BJ (cell line): ENCODE results near the gene NDRG2. TPM values are rescaled to one million over a fixed set of nuclear protein-coding genes. Genes with fewer than 3 reads are reported as not detected.

Source experiments
- CTCF ChIA-PET: fragments of 350-600 bp; formaldehyde crosslinking; extraction: SDS; loops from one replicate; lab custom pipeline; 2021; ENCODE audit warnings: antibody characterized with exemption, inconsistent platforms; lab: Yijun Ruan, JAX
- POLR2A ChIA-PET: fragments of 300-600 bp; sonication (Branson Sonifier 250); formaldehyde crosslinking; extraction: SDS; loops from one replicate; lab custom pipeline; 2021; ENCODE audit warnings: antibody characterized with exemption; lab: Charles Lee
- DNase-seq: peaks from one replicate; pipeline ENCODE4 v3.0.0-alpha.2; 2011; ENCODE audit warnings: low read depth
- H3K27me3 ChIP-seq: 2 replicates; pipeline ENCODE4 v1.6.0; 2011; ENCODE audit warnings: low read length; ENCODE audit not compliant: control insufficient read depth, insufficient read depth
- H3K36me3 ChIP-seq: 2 replicates; pipeline ENCODE4 v1.5.1; 2011; ENCODE audit warnings: low read length; ENCODE audit not compliant: control insufficient read depth, insufficient read depth
- H3K4me3 ChIP-seq: 2 replicates; pipeline ENCODE4 v1.5.1; 2011; ENCODE audit warnings: low read depth, mild to moderate bottlenecking, control low read depth, low read length
- polyA plus RNA-seq: library from polyadenylated mRNA; depleted of rRNA; stranded (reverse); fragments of >200 nt; gene quantifications from 2 replicates; pipeline ENCODE4 v1.2.3, GENCODE V29; 2011; rRNA removed
- TF ChIP-seq, protein P1 (sequence below): IDR thresholded peaks from 2 replicates; pipeline ENCODE4 v1.5.1; 2011; ENCODE audit warnings: low read depth, mild to moderate bottlenecking, control low read depth, inconsistent platforms, low read length, moderate library complexity; ENCODE audit not compliant: insufficient read depth

NDRG2 gene
- polyA plus RNA-seq, 1 experiment: 1.1 TPM

DNA sequence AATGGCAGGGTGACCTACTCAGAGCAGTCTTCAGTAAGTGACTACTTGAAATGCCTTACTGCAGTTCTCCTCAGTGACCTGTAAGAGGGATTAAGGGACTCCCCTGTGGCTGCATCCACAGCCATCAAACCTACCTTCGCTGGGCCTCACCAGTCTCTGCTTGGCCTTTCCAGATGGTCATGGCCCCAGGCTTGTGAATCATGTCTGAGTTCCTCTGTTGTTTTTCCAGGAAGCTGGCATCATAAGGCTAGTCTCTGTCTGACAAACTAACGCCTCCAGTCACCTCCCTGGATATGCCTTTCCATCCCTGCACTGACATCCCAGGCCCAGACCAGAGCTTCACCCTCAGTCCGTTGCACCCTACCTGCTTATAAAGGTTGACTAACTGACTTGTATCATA is 55.5 kb downstream of the NDRG2 start:
- TF ChIP-seq, protein P1, sequence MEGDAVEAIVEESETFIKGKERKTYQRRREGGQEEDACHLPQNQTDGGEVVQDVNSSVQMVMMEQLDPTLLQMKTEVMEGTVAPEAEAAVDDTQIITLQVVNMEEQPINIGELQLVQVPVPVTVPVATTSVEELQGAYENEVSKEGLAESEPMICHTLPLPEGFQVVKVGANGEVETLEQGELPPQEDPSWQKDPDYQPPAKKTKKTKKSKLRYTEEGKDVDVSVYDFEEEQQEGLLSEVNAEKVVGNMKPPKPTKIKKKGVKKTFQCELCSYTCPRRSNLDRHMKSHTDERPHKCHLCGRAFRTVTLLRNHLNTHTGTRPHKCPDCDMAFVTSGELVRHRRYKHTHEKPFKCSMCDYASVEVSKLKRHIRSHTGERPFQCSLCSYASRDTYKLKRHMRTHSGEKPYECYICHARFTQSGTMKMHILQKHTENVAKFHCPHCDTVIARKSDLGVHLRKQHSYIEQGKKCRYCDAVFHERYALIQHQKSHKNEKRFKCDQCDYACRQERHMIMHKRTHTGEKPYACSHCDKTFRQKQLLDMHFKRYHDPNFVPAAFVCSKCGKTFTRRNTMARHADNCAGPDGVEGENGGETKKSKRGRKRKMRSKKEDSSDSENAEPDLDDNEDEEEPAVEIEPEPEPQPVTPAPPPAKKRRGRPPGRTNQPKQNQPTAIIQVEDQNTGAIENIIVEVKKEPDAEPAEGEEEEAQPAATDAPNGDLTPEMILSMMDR: no peak
- H3K36me3 ChIP-seq: no peaks in the 10 kb centered on the region
- no peak for DNase-seq
- H3K4me3 ChIP-seq: no peak overlapping the region
- H3K27me3 ChIP-seq: peaks cover 7% of the 10 kb centered on the region
- CTCF ChIA-PET: interaction anchor here (4.8 to 5.6 kb wide), 2 partner anchors 9 to 111 kb away, joined by 38 to 53 read pairs; no protein-coding TSS in a partner anchor
- POLR2A ChIA-PET: no interaction called here

Other genes with a start within 250 kb of the NDRG2 start
- gene RNASE6, start 243.8 kb downstream of the NDRG2 start, polyA plus RNA-seq: not detected in 2 replicates
- not detected in 2 replicates for gene RNASE1, start 222.2 kb downstream of the NDRG2 start, polyA plus RNA-seq
- gene RNASE3, start 133.7 kb downstream of the NDRG2 start, polyA plus RNA-seq: not detected in 2 replicates
- gene RNASE2, start 69.6 kb downstream of the NDRG2 start, polyA plus RNA-seq: not detected in 2 replicates
- gene METTL17, start 35.1 kb downstream of the NDRG2 start, polyA plus RNA-seq: 49.8 and 56.2 TPM in 2 replicates
- not detected in 2 replicates for gene SLC39A2, start 25.8 kb downstream of the NDRG2 start, polyA plus RNA-seq
- not detected in 2 replicates for gene TPPP2, start 5.2 kb upstream of the NDRG2 start, polyA plus RNA-seq
- not detected in 2 replicates for gene RNASE13, start 9.7 kb upstream of the NDRG2 start, polyA plus RNA-seq
- not detected in 2 replicates for gene RNASE7, start 17.3 kb upstream of the NDRG2 start, polyA plus RNA-seq
- not detected in 2 replicates for gene RNASE8, start 32.8 kb upstream of the NDRG2 start, polyA plus RNA-seq
- 40.4 and 62.7 TPM in 2 replicates for gene ARHGEF40, start 45.2 kb upstream of the NDRG2 start, polyA plus RNA-seq
- gene ZNF219, start 73.6 kb upstream of the NDRG2 start, polyA plus RNA-seq: 10.5 and 12.2 TPM in 2 replicates
- gene TMEM253, start 76.0 kb upstream of the NDRG2 start, polyA plus RNA-seq: 0.55 and 0.75 TPM in 2 replicates
- not detected in 2 replicates for gene OR5AU1, start 131.0 kb upstream of the NDRG2 start, polyA plus RNA-seq
- 540 and 712 TPM in 2 replicates for gene HNRNPC, start 244.4 kb upstream of the NDRG2 start, polyA plus RNA-seq